ENCODE measurements around the gene AWAT2. TPM values are rescaled to one million over a fixed set of nuclear protein-coding genes. Genes with fewer than 3 reads are reported as not detected.

AWAT2 gene
- total and polyA plus RNA-seq, 4 donors = not detected

GRCh38 chrX:70079870-70080269 is 30.1 kb upstream of the AWAT2 start:
- no peak for ATAC-seq (ENCODE audit: low FRiP score)

GRCh38 chrX:70079297-70079696 is 29.6 kb upstream of the AWAT2 start:
- Histone ChIP-seq H3K27me3 (ENCODE audit: control insufficient read depth in 1 of 2, insufficient read depth in 2 of 2, low read length in 1 of 2) (no peaks in the 10 kb centered on the region), H3K27ac (ENCODE audit: low read depth in 1 of 2, low read length in 2 of 2) (no peak overlapping the region), H3K9me3 (ENCODE audit: control insufficient read depth, low read length) (no peaks in the 10 kb centered on the region), H3K4me1 (ENCODE audit: control insufficient read depth in 1 of 2, insufficient read depth in 2 of 2, low read length in 2 of 2) (no peaks in the 10 kb centered on the region), H3K4me3 (ENCODE audit: low read length in 2 of 2) (no peak overlapping the region), H3K36me3 (ENCODE audit: control insufficient read depth in 1 of 2, insufficient read depth in 2 of 2, low read length in 1 of 2) (no peaks in the 10 kb centered on the region)
- 73 to 91% methylated on average over 5 of the region's 5 CpGs for WGBS, 2 donors
- ATAC-seq (ENCODE audit: low FRiP score) = no peak
- DNase-seq = no peak
- intact Hi-C loops (cut with DNase I) = no loop called here

More at GRCh38 chrX:70079870-70080269, 30.1 kb upstream of the AWAT2 start:
- H3K9me3 ChIP-seq (ENCODE audit: control insufficient read depth, low read length) = no peaks in the 10 kb centered on the region
- H3K36me3 ChIP-seq (ENCODE audit: control insufficient read depth in 1 of 2, insufficient read depth in 2 of 2, low read length in 1 of 2) = no peaks in the 10 kb centered on the region
- no peak overlapping the region for H3K4me3 ChIP-seq (ENCODE audit: low read length in 2 of 2)
- no peak for DNase-seq
- H3K27ac ChIP-seq (ENCODE audit: low read depth in 1 of 2, low read length in 2 of 2) = no peak overlapping the region
- 56 to 64% methylated on average over 3 of the region's 3 CpGs for WGBS, 2 donors
- H3K4me1 ChIP-seq (ENCODE audit: control insufficient read depth in 1 of 2, insufficient read depth in 2 of 2, low read length in 2 of 2) = no peaks in the 10 kb centered on the region
- H3K27me3 ChIP-seq (ENCODE audit: control insufficient read depth in 1 of 2, insufficient read depth in 2 of 2, low read length in 1 of 2) = no peaks in the 10 kb centered on the region
- intact Hi-C loops (cut with DNase I) = no loop called here

GRCh38 chrX:70066646-70067045 is 16.9 kb upstream of the AWAT2 start:
- ATAC-seq (ENCODE audit: low FRiP score) (no peak), DNase-seq (no peak)
- Histone ChIP-seq H3K27ac (ENCODE audit: low read depth in 1 of 2, low read length in 2 of 2) (no peak overlapping the region), H3K27me3 (ENCODE audit: control insufficient read depth in 1 of 2, insufficient read depth in 2 of 2, low read length in 1 of 2) (no peaks in the 10 kb centered on the region), H3K36me3 (ENCODE audit: control insufficient read depth in 1 of 2, insufficient read depth in 2 of 2, low read length in 1 of 2) (no peaks in the 10 kb centered on the region), H3K4me3 (ENCODE audit: low read length in 2 of 2) (no peak overlapping the region), H3K4me1 (ENCODE audit: control insufficient read depth in 1 of 2, insufficient read depth in 2 of 2, low read length in 2 of 2) (no peaks in the 10 kb centered on the region), H3K9me3 (ENCODE audit: control insufficient read depth, low read length) (no peaks in the 10 kb centered on the region)
- intact Hi-C loops (cut with DNase I) = no loop called here
- 78 to 90% methylated on average over 7 of the region's 7 CpGs for WGBS, 2 donors

DNA sequence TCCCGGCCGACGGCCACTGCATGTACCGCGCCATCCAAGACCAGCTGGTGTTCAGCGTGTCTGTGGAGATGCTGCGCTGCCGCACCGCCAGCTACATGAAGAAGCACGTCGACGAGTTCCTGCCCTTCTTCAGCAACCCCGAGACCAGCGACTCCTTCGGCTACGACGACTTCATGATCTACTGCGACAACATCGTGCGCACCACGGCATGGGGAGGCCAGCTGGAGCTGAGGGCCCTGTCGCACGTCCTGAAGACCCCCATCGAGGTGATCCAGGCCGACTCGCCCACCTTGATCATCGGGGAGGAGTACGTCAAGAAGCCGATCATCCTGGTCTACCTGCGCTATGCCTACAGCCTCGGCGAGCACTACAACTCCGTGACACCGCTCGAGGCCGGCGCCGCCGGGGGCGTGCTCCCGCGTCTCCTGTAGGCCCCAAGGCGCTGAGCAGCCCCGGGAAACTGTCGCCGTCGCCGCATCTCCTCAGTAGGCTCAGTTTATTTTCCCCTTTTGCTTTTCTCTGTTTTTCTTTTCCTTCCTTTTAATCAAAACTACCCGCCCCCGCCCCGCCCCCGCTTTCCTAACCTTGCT is 13.3 kb upstream of the AWAT2 start:
- Histone ChIP-seq H3K27ac (ENCODE audit: low read depth in 1 of 2, low read length in 2 of 2) (no peak overlapping the region), H3K9me3 (ENCODE audit: control insufficient read depth, low read length) (no peaks in the 10 kb centered on the region)
- WGBS, 2 donors = 81 to 97% methylated on average over 52 of the region's 52 CpGs

GRCh38 chrX:70062076-70062475 is 12.3 kb upstream of the AWAT2 start, which contains the start of gene OTUD6A:
Gene OTUD6A, plus strand, starts transcription at chrX:70062457. Its CDS starts 68 bp downstream, at chrX:70062525.
- Histone ChIP-seq H3K27me3 (ENCODE audit: control insufficient read depth in 1 of 2, insufficient read depth in 2 of 2, low read length in 1 of 2) (no peaks in the 10 kb centered on the region), H3K36me3 (ENCODE audit: control insufficient read depth in 1 of 2, insufficient read depth in 2 of 2, low read length in 1 of 2) (no peaks in the 10 kb centered on the region), H3K27ac (ENCODE audit: low read depth in 1 of 2, low read length in 2 of 2) (no peak within 1 kb of the TSS), H3K4me1 (ENCODE audit: control insufficient read depth in 1 of 2, insufficient read depth in 2 of 2, low read length in 2 of 2) (no peaks in the 10 kb centered on the region), H3K9me3 (ENCODE audit: control insufficient read depth, low read length) (no peaks in the 10 kb centered on the region), H3K4me3 (ENCODE audit: low read length in 2 of 2) (no peak within 1 kb of the TSS)
- DNase-seq (no peak), ATAC-seq (ENCODE audit: low FRiP score) (no peak)
- intact Hi-C loops (cut with DNase I) = no loop called here
- WGBS, 2 donors = 89 to 95% methylated on average over 14 of the region's 14 CpGs

More for the DNA sequence above, 13.3 kb upstream of the AWAT2 start:
- no peak for ATAC-seq (ENCODE audit: low FRiP score)
- Histone ChIP-seq H3K4me1 (ENCODE audit: control insufficient read depth in 1 of 2, insufficient read depth in 2 of 2, low read length in 2 of 2) (no peaks in the 10 kb centered on the region), H3K4me3 (ENCODE audit: low read length in 2 of 2) (no peak overlapping the region), H3K27me3 (ENCODE audit: control insufficient read depth in 1 of 2, insufficient read depth in 2 of 2, low read length in 1 of 2) (no peaks in the 10 kb centered on the region), H3K36me3 (ENCODE audit: control insufficient read depth in 1 of 2, insufficient read depth in 2 of 2, low read length in 1 of 2) (no peaks in the 10 kb centered on the region)
- intact Hi-C loops (cut with DNase I) = no loop called here
- DNase-seq = no peak

DNA sequence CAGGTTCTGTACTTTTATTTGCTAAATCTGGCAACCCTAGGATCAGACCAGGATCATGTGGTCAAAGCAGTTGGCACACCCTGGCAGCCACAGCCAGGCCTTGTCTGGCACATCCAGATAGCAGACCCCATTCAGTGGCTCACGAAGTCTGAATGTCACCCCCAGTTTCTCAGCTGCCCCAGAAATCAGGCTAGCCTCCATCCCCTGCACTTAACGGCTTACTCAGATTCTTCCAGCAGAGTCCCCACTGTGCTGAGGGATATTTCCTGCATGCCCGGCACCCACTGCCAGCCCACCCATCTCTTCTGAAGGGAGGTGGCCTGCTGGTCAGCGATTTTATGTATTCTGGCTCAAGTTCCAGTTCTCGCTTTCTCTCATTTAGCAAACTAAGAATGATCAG is 4.7 kb upstream of the AWAT2 start:
- Histone ChIP-seq H3K36me3 (ENCODE audit: control insufficient read depth in 1 of 2, insufficient read depth in 2 of 2, low read length in 1 of 2) (no peaks in the 10 kb centered on the region), H3K4me3 (ENCODE audit: low read length in 2 of 2) (no peak overlapping the region), H3K4me1 (ENCODE audit: control insufficient read depth in 1 of 2, insufficient read depth in 2 of 2, low read length in 2 of 2) (no peaks in the 10 kb centered on the region), H3K27ac (ENCODE audit: low read depth in 1 of 2, low read length in 2 of 2) (no peak overlapping the region), H3K9me3 (ENCODE audit: control insufficient read depth, low read length) (no peaks in the 10 kb centered on the region), H3K27me3 (ENCODE audit: control insufficient read depth in 1 of 2, insufficient read depth in 2 of 2, low read length in 1 of 2) (no peaks in the 10 kb centered on the region)
- ATAC-seq (ENCODE audit: low FRiP score) (no peak), DNase-seq (no peak)
- intact Hi-C loops (cut with DNase I) = no loop called here
- WGBS, 2 donors = 59 to 78% methylated on average over 5 of the region's 5 CpGs

DNA sequence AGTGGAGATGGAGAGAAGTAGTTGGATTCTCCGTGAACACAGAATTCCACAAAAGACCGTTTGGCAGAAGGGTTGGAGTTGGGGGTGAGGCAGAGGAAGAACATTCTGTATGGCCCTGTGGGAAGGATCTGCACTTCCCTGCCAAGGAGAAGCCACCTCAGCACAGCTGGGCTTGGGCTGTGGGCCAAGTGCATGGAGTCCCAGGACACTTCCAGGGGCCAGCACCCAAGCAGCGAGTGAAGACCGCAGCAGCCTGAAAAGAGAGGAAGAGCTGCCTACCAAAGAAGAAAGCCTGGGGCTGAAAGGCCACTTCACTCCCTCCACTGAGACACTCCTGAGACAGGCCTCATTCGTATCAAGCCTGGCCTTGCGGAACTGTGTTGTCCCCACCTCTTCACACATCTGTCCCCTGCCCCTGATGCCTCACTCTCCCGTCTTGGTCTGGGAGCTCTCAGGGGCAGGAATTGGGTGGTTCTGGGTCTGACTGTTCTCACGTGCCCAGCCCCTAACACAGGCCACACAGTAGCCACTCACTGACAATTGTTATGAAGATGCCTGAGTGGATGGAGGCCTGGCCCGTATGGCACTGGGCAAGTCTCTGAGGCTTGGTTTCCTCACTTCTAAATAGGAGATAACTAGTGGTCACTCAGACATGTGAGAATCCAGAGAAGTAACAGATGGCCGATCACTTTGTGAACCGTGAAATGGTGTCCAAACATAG is 3.3 kb upstream of the AWAT2 start:
- no peaks in the 10 kb centered on the region for H3K4me1 ChIP-seq (ENCODE audit: control insufficient read depth in 1 of 2, insufficient read depth in 2 of 2, low read length in 2 of 2)
- no peak overlapping the region for H3K27ac ChIP-seq (ENCODE audit: low read depth in 1 of 2, low read length in 2 of 2)
- H3K27me3 ChIP-seq (ENCODE audit: control insufficient read depth in 1 of 2, insufficient read depth in 2 of 2, low read length in 1 of 2) = no peaks in the 10 kb centered on the region
- ATAC-seq (ENCODE audit: low FRiP score) (no peak), DNase-seq (no peak)
- H3K9me3 ChIP-seq (ENCODE audit: control insufficient read depth, low read length) = no peaks in the 10 kb centered on the region
- 69 to 80% methylated on average over 11 of the region's 11 CpGs for WGBS, 2 donors
- H3K4me3 ChIP-seq (ENCODE audit: low read length in 2 of 2) = no peak overlapping the region
- no peaks in the 10 kb centered on the region for H3K36me3 ChIP-seq (ENCODE audit: control insufficient read depth in 1 of 2, insufficient read depth in 2 of 2, low read length in 1 of 2)
- intact Hi-C loops (cut with DNase I) = no loop called here

DNA sequence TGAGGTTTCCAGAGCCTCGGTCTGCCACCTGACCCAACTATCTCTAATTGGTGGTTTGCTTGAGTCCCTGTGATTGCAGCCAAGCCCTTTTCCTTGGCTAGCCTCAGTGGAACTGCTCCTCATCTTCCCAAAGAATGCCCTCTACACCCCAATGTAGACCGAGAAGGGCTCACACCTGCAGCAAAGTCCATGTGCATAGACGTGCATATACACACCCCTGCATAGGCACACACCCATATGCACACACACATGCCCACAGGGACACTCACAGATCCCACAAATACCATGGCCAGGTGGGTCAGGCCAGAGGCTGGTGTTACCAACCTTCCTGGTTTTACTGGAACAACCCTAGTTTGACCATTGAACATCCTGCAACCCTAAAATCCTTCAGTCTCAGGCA is 332 bp downstream of the AWAT2 start:
- 82% methylated on average over 3 of the region's 3 CpGs for WGBS, 2 donors
- H3K9me3 ChIP-seq (ENCODE audit: control insufficient read depth, low read length) = no peaks in the 10 kb centered on the region
- intact Hi-C loops (cut with DNase I) = no loop called here
- DNase-seq (no peak), ATAC-seq (ENCODE audit: low FRiP score) (no peak)
- H3K36me3 ChIP-seq (ENCODE audit: control insufficient read depth in 1 of 2, insufficient read depth in 2 of 2, low read length in 1 of 2) = no peaks in the 10 kb centered on the region
- no peaks in the 10 kb centered on the region for H3K4me1 ChIP-seq (ENCODE audit: control insufficient read depth in 1 of 2, insufficient read depth in 2 of 2, low read length in 2 of 2)
- no peaks in the 10 kb centered on the region for H3K27me3 ChIP-seq (ENCODE audit: control insufficient read depth in 1 of 2, insufficient read depth in 2 of 2, low read length in 1 of 2)
- H3K4me3 ChIP-seq (ENCODE audit: low read length in 2 of 2) = no peak overlapping the region
- H3K27ac ChIP-seq (ENCODE audit: low read depth in 1 of 2, low read length in 2 of 2) = no peak overlapping the region

GRCh38 chrX:70046978-70047377 is 2.8 kb downstream of the AWAT2 start:
- ATAC-seq (ENCODE audit: low FRiP score) (no peak), DNase-seq (no peak)
- no peak overlapping the region for H3K27ac ChIP-seq (ENCODE audit: low read depth in 1 of 2, low read length in 2 of 2)
- no peaks in the 10 kb centered on the region for H3K4me1 ChIP-seq (ENCODE audit: control insufficient read depth in 1 of 2, insufficient read depth in 2 of 2, low read length in 2 of 2)
- no peaks in the 10 kb centered on the region for H3K36me3 ChIP-seq (ENCODE audit: control insufficient read depth in 1 of 2, insufficient read depth in 2 of 2, low read length in 1 of 2)
- H3K27me3 ChIP-seq (ENCODE audit: control insufficient read depth in 1 of 2, insufficient read depth in 2 of 2, low read length in 1 of 2) = no peaks in the 10 kb centered on the region
- no peaks in the 10 kb centered on the region for H3K9me3 ChIP-seq (ENCODE audit: control insufficient read depth, low read length)
- intact Hi-C loops (cut with DNase I) = no loop called here
- no peak overlapping the region for H3K4me3 ChIP-seq (ENCODE audit: low read length in 2 of 2)
